Activated CD4-positive, alpha-beta T cell treated with anti-CD3 and anti-CD28 coated beads, Interleukin-2, amount 10 ng/mL, durations not matched to agents 24 days and 14 days (primary cell): ENCODE results near the gene EPB41L4B. TPM values are rescaled to one million over a fixed set of nuclear protein-coding genes. Genes with fewer than 3 reads are reported as not detected.
A peak's percentile ranks its signal among the peaks of the same experiment; 100 is the strongest.
"Not testable (repeated sequence)": the region's sequence is repeated elsewhere in the genome, so short reads cannot be mapped to it uniquely, and the experiment has no call there.

Experiments used
- DNase-seq: peaks from one replicate; pipeline ENCODE4 v3.0.0; 2022
- H3K27ac Mint-ChIP-seq: one replicate; pipeline ENCODE4 v1.8.0; 2022; ENCODE audit warnings: mild to moderate bottlenecking, mixed read lengths
- H3K27me3 Mint-ChIP-seq: one replicate; pipeline ENCODE4 v1.8.0; 2022; ENCODE audit warnings: mixed read lengths
- H3K36me3 Mint-ChIP-seq: one replicate; pipeline ENCODE4 v1.8.0; 2022; ENCODE audit warnings: low read depth, mild to moderate bottlenecking, mixed read lengths
- H3K4me1 Mint-ChIP-seq: one replicate; pipeline ENCODE4 v1.8.0; 2021; ENCODE audit warnings: mixed read lengths
- H3K4me3 Mint-ChIP-seq: one replicate; pipeline ENCODE4 v1.8.0; 2022; ENCODE audit warnings: mild to moderate bottlenecking, moderate library complexity, mixed read lengths
- H3K9me3 Mint-ChIP-seq: one replicate; pipeline ENCODE4 v1.8.0; 2021; ENCODE audit warnings: mixed read lengths
- intact Hi-C: fragments of 100-400 bp; cut with micrococcal nuclease; formaldehyde crosslinking; loops from one replicate; pipeline ENCODE4 v1.15.1; 2023
- total RNA-seq: library from RNA; stranded (reverse); gene quantifications from 2 replicates; pipeline ENCODE4 v1.2.3, GENCODE V29; 2022

The EPB41L4B gene
- total RNA-seq, 1 donor from 2014 or later: 1.5 TPM

- Mint-ChIP-seq H3K36me3 (no peaks in the 10 kb centered on the region), H3K9me3 (peaks cover 4% of the 10 kb centered on the region), H3K4me3 (no peak overlapping the region), H3K27me3 (peaks cover 14% of the 10 kb centered on the region), H3K4me1 (no peaks in the 10 kb centered on the region), H3K27ac (no peak overlapping the region)
- intact Hi-C loops: no loop called here
- DNase-seq: no peak
These were observed 171.1 kb downstream of the EPB41L4B start for GRCh38 chr9:109149722-109150121.

DNA sequence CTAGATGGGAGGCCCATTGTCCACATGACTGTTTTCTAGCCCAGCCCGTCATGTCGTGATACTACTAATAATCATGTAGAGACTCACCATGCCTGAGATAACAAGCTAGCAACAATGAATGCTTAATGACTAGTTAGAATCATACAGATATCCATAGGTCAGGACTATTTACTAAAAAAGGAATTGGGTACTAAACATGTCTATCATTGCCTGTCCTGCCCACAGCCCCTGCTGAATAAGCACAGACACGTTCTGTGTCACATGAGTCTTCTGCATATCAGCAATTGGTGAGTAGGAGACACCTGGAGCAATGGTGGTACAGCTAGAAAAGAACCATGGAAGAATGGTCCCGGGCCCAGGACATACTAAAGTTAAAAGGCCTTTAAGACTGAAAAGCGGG is 171.8 kb downstream of the EPB41L4B start:
- Mint-ChIP-seq H3K4me1 (peaks cover 2% of the 10 kb centered on the region), H3K27ac (no peak overlapping the region), H3K27me3 (peaks cover 14% of the 10 kb centered on the region), H3K36me3 (no peaks in the 10 kb centered on the region), H3K4me3 (no peak overlapping the region), H3K9me3 (peaks cover 4% of the 10 kb centered on the region)
- intact Hi-C loops: no loop called here
- no peak for DNase-seq

GRCh38 chr9:109145051-109145450 is 175.8 kb downstream of the EPB41L4B start:
- no peaks in the 10 kb centered on the region for H3K9me3 Mint-ChIP-seq
- peaks cover 23% of the 10 kb centered on the region for H3K27me3 Mint-ChIP-seq
- peaks cover 5% of the 10 kb centered on the region for H3K4me1 Mint-ChIP-seq
- no peak overlapping the region for H3K27ac Mint-ChIP-seq
- H3K4me3 Mint-ChIP-seq: no peak overlapping the region
- H3K36me3 Mint-ChIP-seq: no peaks in the 10 kb centered on the region
- intact Hi-C loops: no loop called here
- no peak for DNase-seq

- DNase-seq: peak; percentile 65
- Mint-ChIP-seq H3K27me3 (peaks cover 25% of the 10 kb centered on the region), H3K4me3 (no peak overlapping the region), H3K9me3 (no peaks in the 10 kb centered on the region), H3K27ac (no peak overlapping the region), H3K36me3 (no peaks in the 10 kb centered on the region), H3K4me1 (peaks cover 5% of the 10 kb centered on the region)
- intact Hi-C loops: no loop called here
These were observed 176.8 kb downstream of the EPB41L4B start for GRCh38 chr9:109143881-109144562.

DNA sequence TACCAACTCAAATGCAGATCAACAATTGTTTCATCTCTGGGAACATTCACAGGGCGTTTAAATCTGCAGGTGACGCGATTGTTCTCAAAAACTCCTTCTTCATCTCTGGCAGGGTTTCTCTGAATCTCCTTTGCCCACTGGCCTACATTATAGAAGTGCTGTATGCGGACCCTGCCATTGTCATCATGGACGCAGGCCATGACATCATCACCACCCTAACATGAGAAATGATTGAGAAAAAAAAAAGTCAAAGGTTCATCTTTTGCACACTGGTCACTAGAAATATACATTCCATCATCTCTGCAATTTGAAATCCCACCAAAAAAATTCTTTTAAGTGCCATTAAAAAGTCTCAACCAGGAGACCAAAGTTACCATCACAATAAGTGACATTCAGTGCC is 179.5 kb downstream of the EPB41L4B start:
- H3K27ac Mint-ChIP-seq: no peak overlapping the region

DNA sequence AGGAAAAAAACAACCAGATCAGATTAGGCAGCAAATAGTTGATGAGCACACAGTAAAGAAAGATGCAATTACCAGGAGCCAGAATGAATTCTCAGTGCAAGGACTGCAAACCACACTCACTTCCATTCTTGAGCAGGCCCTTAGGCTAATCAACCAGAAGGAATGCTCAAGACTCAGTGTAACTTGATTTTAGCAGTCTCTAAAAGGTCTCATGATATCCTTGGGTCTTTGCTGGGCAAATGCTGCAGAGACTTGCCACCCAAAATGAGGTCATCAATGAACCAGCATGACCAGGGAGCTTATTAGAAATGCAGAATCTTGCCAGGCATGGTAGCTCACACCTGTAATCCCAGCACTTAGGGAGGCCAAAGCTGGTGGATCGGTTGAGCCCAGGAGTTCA is 181.0 kb downstream of the EPB41L4B start:
- H3K4me1 Mint-ChIP-seq: peaks cover 5% of the 10 kb centered on the region
- intact Hi-C loops: no loop called here
- peaks cover 22% of the 10 kb centered on the region for H3K27me3 Mint-ChIP-seq
- H3K27ac Mint-ChIP-seq: no peak overlapping the region
- no peak for DNase-seq
- no peaks in the 10 kb centered on the region for H3K9me3 Mint-ChIP-seq
- H3K4me3 Mint-ChIP-seq: no peak overlapping the region
- H3K36me3 Mint-ChIP-seq: no peaks in the 10 kb centered on the region

More for the DNA sequence above, 179.5 kb downstream of the EPB41L4B start:
- Mint-ChIP-seq H3K4me3 (no peak overlapping the region), H3K4me1 (peaks cover 5% of the 10 kb centered on the region), H3K36me3 (no peaks in the 10 kb centered on the region), H3K27me3 (peaks cover 25% of the 10 kb centered on the region), H3K9me3 (no peaks in the 10 kb centered on the region)
- intact Hi-C loops: no loop called here
- no peak for DNase-seq

DNA sequence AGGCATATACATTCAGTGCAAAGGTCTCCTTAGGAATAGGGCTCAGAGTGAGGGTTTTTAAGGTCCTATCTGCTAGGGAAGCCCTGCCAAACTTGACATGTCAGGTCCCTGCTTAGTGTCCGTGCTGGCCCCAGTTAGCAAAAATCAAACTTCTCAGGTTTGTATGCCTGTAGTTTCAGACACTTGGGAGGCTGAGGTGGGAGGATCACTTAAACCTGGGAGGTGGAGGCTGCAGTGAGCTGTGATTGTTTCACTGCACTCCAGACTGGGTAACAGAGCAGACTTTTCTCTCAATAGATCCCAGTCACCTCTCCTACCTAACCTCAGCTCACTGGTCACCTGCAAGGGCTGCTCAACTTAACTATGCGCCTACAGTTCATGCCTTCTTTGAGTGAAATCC is 182.4 kb downstream of the EPB41L4B start:
- no peak overlapping the region for H3K27ac Mint-ChIP-seq
- no peaks in the 10 kb centered on the region for H3K4me1 Mint-ChIP-seq
- H3K27me3 Mint-ChIP-seq: peaks cover 24% of the 10 kb centered on the region
- intact Hi-C loops: no loop called here
- no peaks in the 10 kb centered on the region for H3K9me3 Mint-ChIP-seq
- H3K4me3 Mint-ChIP-seq: no peak overlapping the region
- DNase-seq: no peak
- H3K36me3 Mint-ChIP-seq: no peaks in the 10 kb centered on the region

DNA sequence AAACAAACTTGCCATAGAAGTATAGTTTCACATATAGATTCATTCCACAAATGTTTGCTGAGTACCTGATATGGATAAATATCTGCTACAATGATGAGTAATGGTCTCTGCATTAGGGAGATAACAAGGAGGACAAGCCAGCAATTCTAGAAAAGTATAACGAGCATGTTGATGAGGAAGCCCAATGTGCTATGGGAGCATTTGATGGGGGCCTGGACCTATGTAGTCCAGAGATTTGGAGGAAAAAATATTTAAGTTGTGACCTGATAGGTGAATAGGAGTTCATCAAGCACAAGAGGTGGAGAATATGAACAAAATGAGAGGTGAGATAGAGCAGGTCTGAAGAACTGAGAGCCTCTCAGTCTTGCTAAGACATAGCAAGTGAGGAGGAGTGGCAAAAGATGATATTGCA is 186.7 kb downstream of the EPB41L4B start:
- no peak overlapping the region for H3K4me3 Mint-ChIP-seq
- DNase-seq: no peak
- H3K27ac Mint-ChIP-seq: no peak overlapping the region
- H3K4me1 Mint-ChIP-seq: no peaks in the 10 kb centered on the region
- H3K27me3 Mint-ChIP-seq: peaks cover 13% of the 10 kb centered on the region
- H3K9me3 Mint-ChIP-seq: no peaks in the 10 kb centered on the region
- intact Hi-C loops: no loop called here
- H3K36me3 Mint-ChIP-seq: no peaks in the 10 kb centered on the region

DNA sequence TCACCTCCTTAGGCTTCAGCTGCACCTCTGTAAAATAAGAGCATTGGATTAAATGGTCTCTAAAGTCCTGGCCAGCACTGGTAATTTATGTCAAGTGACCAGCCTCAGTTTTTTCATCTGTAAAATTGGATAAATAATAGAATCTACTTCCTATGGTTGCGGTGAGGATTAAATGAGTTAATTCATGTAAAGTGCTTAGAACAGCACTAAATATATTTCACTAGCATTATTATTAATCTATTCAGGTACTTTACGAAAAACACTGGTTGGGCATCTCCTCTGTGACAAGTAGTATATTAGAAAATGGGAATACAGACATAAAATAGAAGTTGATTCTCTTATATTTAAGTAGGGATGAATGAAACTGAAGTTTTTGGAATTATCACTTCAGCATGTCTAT is 187.3 kb downstream of the EPB41L4B start:
- no peak overlapping the region for H3K4me3 Mint-ChIP-seq
- no peaks in the 10 kb centered on the region for H3K36me3 Mint-ChIP-seq
- H3K4me1 Mint-ChIP-seq: no peaks in the 10 kb centered on the region
- H3K27me3 Mint-ChIP-seq: peaks cover 13% of the 10 kb centered on the region
- intact Hi-C loops: no loop called here
- no peaks in the 10 kb centered on the region for H3K9me3 Mint-ChIP-seq
- DNase-seq: no peak
- no peak overlapping the region for H3K27ac Mint-ChIP-seq

DNA sequence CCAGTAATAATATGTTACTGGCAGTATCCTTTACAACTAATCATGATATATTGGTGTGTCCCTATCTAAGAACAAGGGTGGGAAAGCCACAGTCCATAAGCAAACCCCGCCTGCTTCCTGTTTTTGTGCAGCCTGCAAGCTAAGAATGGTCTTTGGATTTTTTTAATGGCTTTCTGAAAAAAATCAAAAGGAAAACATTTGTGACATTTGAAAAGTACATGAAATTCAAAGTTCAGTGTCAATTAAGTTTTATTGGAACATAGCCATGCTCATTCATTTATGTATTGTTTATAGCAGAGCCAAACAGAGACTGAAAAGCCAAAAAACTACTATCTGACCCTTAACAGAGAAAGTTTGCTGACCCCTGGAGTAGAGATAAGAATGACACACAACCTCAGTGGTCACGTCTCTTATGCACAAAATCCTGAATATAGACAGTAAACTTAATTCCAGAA is 188.3 kb downstream of the EPB41L4B start:
- Mint-ChIP-seq H3K27me3 (peaks cover 9% of the 10 kb centered on the region), H3K36me3 (no peaks in the 10 kb centered on the region), H3K9me3 (no peaks in the 10 kb centered on the region), H3K27ac (no peak overlapping the region), H3K4me1 (no peaks in the 10 kb centered on the region), H3K4me3 (no peak overlapping the region)
- no peak for DNase-seq
- intact Hi-C loops: no loop called here

DNA sequence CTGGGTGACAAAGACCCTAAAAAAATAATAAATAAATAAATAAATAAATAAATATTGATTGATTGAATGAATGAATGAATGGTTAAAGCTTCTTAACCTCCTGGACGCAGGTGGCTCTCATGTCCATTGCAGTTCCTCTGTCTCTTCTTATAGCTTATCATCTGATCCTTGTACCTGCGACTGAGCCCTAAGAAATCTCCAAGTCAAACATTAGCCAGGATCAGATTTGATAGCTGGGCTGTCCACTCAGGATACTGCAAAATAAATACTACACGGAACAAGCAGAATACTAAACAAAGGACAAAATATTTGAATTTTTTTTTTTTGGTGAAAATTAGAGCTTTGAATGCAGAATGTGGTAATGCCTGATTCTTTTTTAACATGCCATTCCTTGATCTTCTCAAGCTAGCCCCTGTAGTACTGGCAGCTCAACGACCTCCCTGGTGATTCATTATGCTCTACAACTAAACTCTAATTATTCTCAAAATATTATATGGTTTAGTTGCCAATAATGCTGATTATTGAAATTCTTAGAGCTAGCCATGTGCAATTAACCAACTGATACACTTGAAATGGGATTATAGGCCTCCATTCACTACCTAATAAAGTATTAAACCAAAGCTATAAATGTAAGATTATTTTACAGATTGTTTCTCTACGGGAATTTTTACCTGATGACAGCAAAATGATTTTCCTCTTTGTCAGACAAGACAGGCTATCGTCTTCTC is 191.2 kb downstream of the EPB41L4B start:
- Mint-ChIP-seq H3K27ac (no peak overlapping the region), H3K9me3 (no peaks in the 10 kb centered on the region), H3K4me1 (no peaks in the 10 kb centered on the region), H3K27me3 (peaks cover 3% of the 10 kb centered on the region), H3K4me3 (no peak overlapping the region), H3K36me3 (no peaks in the 10 kb centered on the region)
- intact Hi-C loops: no loop called here
- no peak for DNase-seq

DNA sequence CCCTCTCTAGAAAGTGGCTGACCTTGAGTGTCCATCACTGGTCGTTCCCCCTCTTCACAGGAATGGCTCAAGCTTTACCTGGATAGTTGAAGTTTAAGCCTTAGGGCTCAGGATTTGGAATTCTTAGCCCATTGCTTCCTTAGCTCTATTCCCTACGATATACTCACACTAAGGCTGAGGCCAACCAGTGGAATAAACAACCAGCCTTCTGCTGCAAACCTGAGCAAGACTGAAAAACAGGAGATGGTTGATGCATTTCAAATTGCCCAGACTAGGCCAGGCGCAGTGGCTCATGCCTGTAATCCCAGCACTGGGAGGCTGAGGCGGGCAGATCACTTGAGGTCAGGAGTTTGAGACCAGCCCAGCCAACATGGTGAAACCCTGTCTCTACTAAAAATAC is 194.2 kb downstream of the EPB41L4B start:
- H3K4me1 Mint-ChIP-seq, H3K36me3 Mint-ChIP-seq, H3K4me3 Mint-ChIP-seq, DNase-seq, intact Hi-C loops, H3K27ac Mint-ChIP-seq, H3K9me3 Mint-ChIP-seq, H3K27me3 Mint-ChIP-seq: not testable (repeated sequence)

DNA sequence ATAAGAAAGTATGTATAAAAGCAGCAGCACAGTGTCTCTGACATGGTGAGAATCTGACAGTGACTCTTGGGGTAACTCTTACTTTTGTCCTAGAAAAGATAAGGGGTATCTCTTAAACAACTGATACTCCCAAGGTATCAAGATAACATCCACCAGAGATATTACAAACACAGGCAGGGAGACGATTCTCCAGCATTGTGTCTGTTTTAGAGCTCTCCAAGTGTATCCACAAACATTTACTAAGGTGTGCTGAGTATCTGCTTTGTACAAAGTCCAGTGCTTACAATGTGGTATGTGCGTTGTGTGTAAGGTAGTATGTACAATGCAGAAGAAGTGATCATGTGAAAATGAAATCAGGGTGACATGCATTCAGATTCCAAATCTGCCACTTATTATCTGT is 196.7 kb downstream of the EPB41L4B start:
- no peak overlapping the region for H3K4me3 Mint-ChIP-seq
- no peaks in the 10 kb centered on the region for H3K27me3 Mint-ChIP-seq
- H3K36me3 Mint-ChIP-seq: no peaks in the 10 kb centered on the region
- no peak overlapping the region for H3K27ac Mint-ChIP-seq
- DNase-seq: no peak
- H3K9me3 Mint-ChIP-seq: no peaks in the 10 kb centered on the region
- H3K4me1 Mint-ChIP-seq: peaks cover 5% of the 10 kb centered on the region
- intact Hi-C loops: no loop called here

DNA sequence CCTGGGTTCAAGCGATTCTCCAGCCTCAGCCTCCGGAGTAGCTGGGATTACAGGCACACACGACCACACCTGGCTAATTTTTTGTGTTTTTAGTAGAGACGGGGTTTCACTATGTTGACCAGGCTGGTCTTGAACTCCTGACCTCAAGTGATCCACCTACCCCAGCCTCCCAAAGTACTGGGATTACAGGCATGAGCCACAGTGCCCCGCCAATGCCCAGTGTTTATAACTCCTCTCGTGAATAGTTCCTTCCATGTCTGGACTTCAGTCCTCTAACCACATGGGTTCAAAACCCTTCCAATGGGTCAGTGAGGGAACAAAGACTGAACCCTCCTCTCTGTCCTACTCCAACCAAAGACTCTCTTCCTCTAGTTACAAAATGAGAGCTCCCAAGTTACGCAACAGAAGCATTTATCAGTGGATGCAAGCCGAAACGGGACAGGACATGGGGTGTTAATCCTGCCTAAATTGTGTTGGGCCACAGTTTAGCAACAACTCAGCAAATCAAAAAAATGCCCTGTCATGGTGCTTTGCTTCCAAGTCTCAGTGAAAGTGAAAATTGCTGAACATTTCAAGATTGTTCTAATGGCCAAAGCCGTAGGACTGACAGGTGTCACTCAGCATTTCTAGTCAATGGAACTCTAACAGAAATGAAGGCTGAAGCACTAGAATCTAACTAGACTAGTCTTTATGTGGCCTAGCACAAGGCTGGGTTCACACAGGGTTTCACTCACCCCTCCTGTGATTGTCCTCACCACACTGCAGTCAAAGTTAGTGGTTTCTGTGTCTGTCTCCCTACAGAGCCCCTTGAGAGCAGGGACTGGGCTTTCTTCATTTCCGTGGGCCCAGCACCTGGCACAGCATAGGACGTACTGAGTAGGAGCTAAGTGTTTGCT is 197.9 kb downstream of the EPB41L4B start:
- intact Hi-C loops: no loop called here

More for the DNA sequence above, 197.9 kb downstream of the EPB41L4B start:
- Mint-ChIP-seq H3K27me3 (no peaks in the 10 kb centered on the region), H3K4me3 (no peak overlapping the region), H3K4me1 (peaks cover 15% of the 10 kb centered on the region), H3K27ac (no peak overlapping the region), H3K36me3 (peaks cover 3% of the 10 kb centered on the region), H3K9me3 (no peaks in the 10 kb centered on the region)
- no peak for DNase-seq
